ENCODE measurements around the gene SHROOM2. TPM values are rescaled to one million over a fixed set of nuclear protein-coding genes. Genes with fewer than 3 reads are reported as not detected.
A peak's percentile ranks its signal among the peaks of the same experiment; 100 is the strongest.
"Not testable (repeated sequence)": the region's sequence is repeated elsewhere in the genome, so short reads cannot be mapped to it uniquely, and the experiment has no call there.

The SHROOM2 gene
- total and polyA plus RNA-seq, 2 donors (not counting 1 experiment from before 2014, with no cell fraction given) = under 0.01 to 6.3 TPM

DNA sequence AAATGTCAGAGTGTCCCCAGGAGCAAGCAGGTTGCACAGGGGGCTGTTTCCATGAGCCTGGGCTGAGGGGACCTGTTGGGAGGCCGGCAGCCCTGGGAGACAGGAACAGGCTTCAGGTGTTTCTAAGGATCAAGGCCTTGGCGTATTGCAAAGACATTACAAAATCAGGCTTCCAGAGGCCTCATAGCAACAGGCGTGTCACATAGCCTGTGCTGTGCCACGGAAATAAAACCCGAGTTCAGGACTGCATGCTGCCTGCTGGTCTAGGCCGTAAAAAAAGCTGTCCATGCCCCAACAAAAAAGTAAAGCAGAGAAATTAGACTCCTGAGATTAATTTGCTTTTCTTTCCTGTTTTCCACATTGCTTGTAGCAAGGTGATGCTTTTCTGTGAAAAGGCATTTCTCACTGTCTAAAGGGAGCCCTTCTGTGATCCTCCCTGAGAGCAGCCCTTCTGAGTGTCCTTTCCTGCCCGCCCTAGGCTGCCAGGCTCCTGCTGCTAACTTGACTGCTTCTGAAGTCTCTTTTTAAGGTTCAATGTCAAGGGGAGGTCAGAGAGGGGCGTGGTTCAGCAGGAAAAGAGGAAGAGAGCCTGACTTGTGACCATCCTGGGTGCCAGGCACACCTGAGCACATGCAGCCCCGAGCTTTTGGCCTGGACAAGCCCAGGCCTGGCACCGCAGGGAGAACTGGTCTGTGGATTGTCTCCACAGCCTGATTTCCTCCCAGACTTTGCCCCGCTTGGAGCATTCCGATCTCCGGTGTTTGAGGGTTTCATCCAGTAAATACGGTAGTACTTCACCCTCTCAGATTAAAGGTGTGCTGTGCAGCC, 21.3 kb downstream of the SHROOM2 start:
- Histone ChIP-seq H3K9me3 (ENCODE audit: control insufficient read depth, insufficient read depth, low read depth, low read length) (no peaks in the 10 kb centered on the region), H3K79me2 (ENCODE audit: control insufficient read depth, insufficient read depth, low read length) (no peaks in the 10 kb centered on the region), H3K4me3 (replicated peaks in 1 of 4; ENCODE audit: control extremely low read depth in 1 of 4, insufficient read depth in 1 of 4, low read depth in 3 of 4, low read length in 4 of 4) (no peak overlapping the region), H3K4me2 (ENCODE audit: extremely low read depth, insufficient read depth, low read length) (no peak overlapping the region), H2AFZ (ENCODE audit: low read length) (no peak overlapping the region), H3K27me3 (ENCODE audit: control insufficient read depth, insufficient read depth, low read length) (no peaks in the 10 kb centered on the region), H3K4me1 (ENCODE audit: control insufficient read depth, extremely low read depth, insufficient read depth, low read length) (no peaks in the 10 kb centered on the region), H4K20me1 (ENCODE audit: control insufficient read depth, extremely low read depth, insufficient read depth, low read length) (no peaks in the 10 kb centered on the region), H3K27ac (ENCODE audit: insufficient read depth, low read length) (no peak overlapping the region), H3K9ac (ENCODE audit: insufficient read depth, low read length) (no peak overlapping the region), H3K36me3 (ENCODE audit: control insufficient read depth, insufficient read depth, low read length) (no peaks in the 10 kb centered on the region)
- no peak for DNase-seq (ENCODE audit: low read depth in 2 of 2)
- no peak for TF ChIP-seq EZH2 (IDR thresholded peaks at IDR 0.05; ENCODE audit: low read length, missing control alignments)
- TF ChIP-seq, protein P1, sequence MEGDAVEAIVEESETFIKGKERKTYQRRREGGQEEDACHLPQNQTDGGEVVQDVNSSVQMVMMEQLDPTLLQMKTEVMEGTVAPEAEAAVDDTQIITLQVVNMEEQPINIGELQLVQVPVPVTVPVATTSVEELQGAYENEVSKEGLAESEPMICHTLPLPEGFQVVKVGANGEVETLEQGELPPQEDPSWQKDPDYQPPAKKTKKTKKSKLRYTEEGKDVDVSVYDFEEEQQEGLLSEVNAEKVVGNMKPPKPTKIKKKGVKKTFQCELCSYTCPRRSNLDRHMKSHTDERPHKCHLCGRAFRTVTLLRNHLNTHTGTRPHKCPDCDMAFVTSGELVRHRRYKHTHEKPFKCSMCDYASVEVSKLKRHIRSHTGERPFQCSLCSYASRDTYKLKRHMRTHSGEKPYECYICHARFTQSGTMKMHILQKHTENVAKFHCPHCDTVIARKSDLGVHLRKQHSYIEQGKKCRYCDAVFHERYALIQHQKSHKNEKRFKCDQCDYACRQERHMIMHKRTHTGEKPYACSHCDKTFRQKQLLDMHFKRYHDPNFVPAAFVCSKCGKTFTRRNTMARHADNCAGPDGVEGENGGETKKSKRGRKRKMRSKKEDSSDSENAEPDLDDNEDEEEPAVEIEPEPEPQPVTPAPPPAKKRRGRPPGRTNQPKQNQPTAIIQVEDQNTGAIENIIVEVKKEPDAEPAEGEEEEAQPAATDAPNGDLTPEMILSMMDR (conservative IDR thresholded peaks at IDR 0.05 in 1 of 2, IDR thresholded peaks at IDR 0.05 in 1 of 2; ENCODE audit: low read depth in 1 of 2, low read length in 2 of 2) = no peak

DNA sequence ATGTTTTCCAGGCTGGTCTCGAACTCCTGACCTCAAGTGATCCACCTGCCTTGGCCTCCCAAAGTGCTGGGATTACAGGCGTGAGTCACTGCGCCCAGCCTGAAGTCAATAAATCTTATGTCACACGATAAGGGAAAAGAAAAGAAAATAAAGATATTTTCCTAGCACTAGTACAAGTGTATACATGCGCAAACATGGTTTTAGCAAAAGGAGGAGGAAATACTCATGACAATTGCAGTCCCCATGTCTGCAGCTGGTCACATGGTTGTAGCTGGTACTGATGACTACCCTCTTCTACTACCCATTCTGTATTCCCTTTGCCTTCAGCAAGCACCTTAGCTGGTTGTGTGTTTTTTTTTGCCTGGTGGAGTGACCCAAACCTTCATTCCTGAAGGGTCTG, 23.6 kb downstream of the SHROOM2 start:
- H3K4me3 ChIP-seq (replicated peaks in 1 of 4; ENCODE audit: control extremely low read depth in 1 of 4, insufficient read depth in 1 of 4, low read depth in 3 of 4, low read length in 4 of 4); H3K79me2 ChIP-seq (ENCODE audit: control insufficient read depth, insufficient read depth, low read length): not testable (repeated sequence)

DNA sequence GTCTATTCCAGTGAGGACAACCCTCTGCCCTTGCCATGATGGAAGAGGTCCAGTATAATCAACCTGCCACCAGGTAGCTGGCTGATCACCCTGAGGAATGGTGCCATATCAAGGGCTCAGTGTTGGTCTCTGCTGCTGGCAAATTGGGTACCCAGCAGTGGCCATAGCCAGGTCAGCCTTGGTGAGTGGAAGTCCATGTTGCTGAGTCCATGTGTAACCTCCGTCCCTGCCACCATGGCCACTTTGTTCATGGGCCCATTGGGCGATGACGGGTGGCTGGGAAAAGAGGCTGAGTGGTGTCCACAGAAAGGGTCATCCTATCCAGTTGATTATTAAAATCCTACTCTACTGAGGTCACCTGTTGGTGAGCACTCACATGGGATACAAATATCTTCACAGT, 24.9 kb downstream of the SHROOM2 start:
- H2AFZ ChIP-seq (ENCODE audit: low read length); H3K79me2 ChIP-seq (ENCODE audit: control insufficient read depth, insufficient read depth, low read length); H4K20me1 ChIP-seq (ENCODE audit: control insufficient read depth, extremely low read depth, insufficient read depth, low read length); H3K4me2 ChIP-seq (ENCODE audit: extremely low read depth, insufficient read depth, low read length); H3K4me1 ChIP-seq (ENCODE audit: control insufficient read depth, extremely low read depth, insufficient read depth, low read length); H3K4me3 ChIP-seq (replicated peaks in 1 of 4; ENCODE audit: control extremely low read depth in 1 of 4, insufficient read depth in 1 of 4, low read depth in 3 of 4, low read length in 4 of 4); H3K27me3 ChIP-seq (ENCODE audit: control insufficient read depth, insufficient read depth, low read length); H3K36me3 ChIP-seq (ENCODE audit: control insufficient read depth, insufficient read depth, low read length); H3K9me3 ChIP-seq (ENCODE audit: control insufficient read depth, insufficient read depth, low read depth, low read length); H3K9ac ChIP-seq (ENCODE audit: insufficient read depth, low read length); DNase-seq (ENCODE audit: low read depth in 2 of 2); H3K27ac ChIP-seq (ENCODE audit: insufficient read depth, low read length): not testable (repeated sequence)

More for the DNA sequence above, 23.6 kb downstream of the SHROOM2 start:
- DNase-seq (ENCODE audit: low read depth in 2 of 2); H3K9ac ChIP-seq (ENCODE audit: insufficient read depth, low read length); H3K27ac ChIP-seq (ENCODE audit: insufficient read depth, low read length); H3K9me3 ChIP-seq (ENCODE audit: control insufficient read depth, insufficient read depth, low read depth, low read length); H3K27me3 ChIP-seq (ENCODE audit: control insufficient read depth, insufficient read depth, low read length); H4K20me1 ChIP-seq (ENCODE audit: control insufficient read depth, extremely low read depth, insufficient read depth, low read length); H2AFZ ChIP-seq (ENCODE audit: low read length); H3K4me2 ChIP-seq (ENCODE audit: extremely low read depth, insufficient read depth, low read length); H3K36me3 ChIP-seq (ENCODE audit: control insufficient read depth, insufficient read depth, low read length); H3K4me1 ChIP-seq (ENCODE audit: control insufficient read depth, extremely low read depth, insufficient read depth, low read length): not testable (repeated sequence)

DNA sequence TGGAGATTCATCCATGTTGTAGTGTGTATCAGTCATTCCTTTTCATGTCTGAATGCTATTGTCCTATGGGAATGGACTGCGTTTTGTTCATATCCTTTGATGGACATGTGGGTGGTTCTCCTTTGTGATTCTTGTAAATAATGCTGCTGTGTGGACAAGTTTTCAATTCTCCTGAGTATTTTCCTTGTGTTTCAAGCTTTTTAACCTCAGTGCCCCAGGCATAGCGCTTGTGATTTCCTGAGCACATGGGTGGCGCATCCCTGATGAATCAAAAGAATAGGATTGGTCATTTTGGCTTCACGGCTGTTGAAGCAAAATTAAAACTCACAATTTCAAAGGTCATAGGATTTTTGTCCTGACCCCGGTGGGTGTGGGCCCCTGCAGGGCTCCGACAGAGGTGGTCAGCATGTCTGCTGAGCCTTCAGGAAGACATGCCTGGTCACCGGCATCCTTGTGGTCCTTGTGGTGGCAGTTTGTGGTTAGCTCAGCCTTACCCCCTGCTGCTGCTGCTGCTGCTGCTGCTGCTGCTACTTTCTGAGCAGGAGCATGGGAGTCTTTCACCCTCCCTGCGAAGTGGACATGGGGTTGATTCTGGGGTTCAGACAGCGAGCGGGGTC, 30.0 kb downstream of the SHROOM2 start:
- H2AFZ ChIP-seq (ENCODE audit: low read length) = no peak overlapping the region
- no peaks in the 10 kb centered on the region for H4K20me1 ChIP-seq (ENCODE audit: control insufficient read depth, extremely low read depth, insufficient read depth, low read length)
- DNase-seq (ENCODE audit: low read depth in 2 of 2) = peak in 1 of 2 donors; percentile 46
- no peak overlapping the region for H3K4me3 ChIP-seq (replicated peaks in 1 of 4; ENCODE audit: control extremely low read depth in 1 of 4, insufficient read depth in 1 of 4, low read depth in 3 of 4, low read length in 4 of 4)
- H3K27ac ChIP-seq (ENCODE audit: insufficient read depth, low read length) = no peak overlapping the region
- no peak for TF ChIP-seq EZH2 (IDR thresholded peaks at IDR 0.05; ENCODE audit: low read length, missing control alignments)
- TF ChIP-seq, protein P1 (conservative IDR thresholded peaks at IDR 0.05 in 1 of 2, IDR thresholded peaks at IDR 0.05 in 1 of 2; ENCODE audit: low read depth in 1 of 2, low read length in 2 of 2) = no peak
- H3K36me3 ChIP-seq (ENCODE audit: control insufficient read depth, insufficient read depth, low read length) = no peaks in the 10 kb centered on the region
- H3K9me3 ChIP-seq (ENCODE audit: control insufficient read depth, insufficient read depth, low read depth, low read length) = no peaks in the 10 kb centered on the region
- no peak overlapping the region for H3K9ac ChIP-seq (ENCODE audit: insufficient read depth, low read length)
- H3K4me1 ChIP-seq (ENCODE audit: control insufficient read depth, extremely low read depth, insufficient read depth, low read length) = no peaks in the 10 kb centered on the region
- H3K79me2 ChIP-seq (ENCODE audit: control insufficient read depth, insufficient read depth, low read length) = no peaks in the 10 kb centered on the region
- no peak overlapping the region for H3K4me2 ChIP-seq (ENCODE audit: extremely low read depth, insufficient read depth, low read length)
- no peaks in the 10 kb centered on the region for H3K27me3 ChIP-seq (ENCODE audit: control insufficient read depth, insufficient read depth, low read length)
